Endodermal cell (in vitro differentiated cells): ENCODE results near the gene ALDH1A3. TPM values are rescaled to one million over a fixed set of nuclear protein-coding genes. Genes with fewer than 3 reads are reported as not detected.

Experiments
- DNase-seq: peaks from one replicate; pipeline ENCODE4 v3.0.0-alpha.2; 2017
- H3K27ac ChIP-seq: 2 replicates; pipeline ENCODE4 v1.5.1; 2013; ENCODE audit warnings: mild to moderate bottlenecking, low read depth, low read length, moderate library complexity
- H3K27me3 ChIP-seq: 2 replicates; pipeline ENCODE4 v1.6.1; 2013; ENCODE audit warnings: mild to moderate bottlenecking, low read length, moderate library complexity; ENCODE audit not compliant: insufficient read depth, control insufficient read depth, poor library complexity, severe bottlenecking
- H3K36me3 ChIP-seq: 2 replicates; pipeline ENCODE4 v1.7.0; 2013; ENCODE audit warnings: mild to moderate bottlenecking, low read length, moderate library complexity; ENCODE audit not compliant: control insufficient read depth, insufficient read depth
- H3K4me1 ChIP-seq: one replicate; pipeline ENCODE4 v1.7.0; 2013; ENCODE audit warnings: low read length; ENCODE audit not compliant: control insufficient read depth, insufficient read depth
- H3K4me3 ChIP-seq: 2 replicates; pipeline ENCODE4 v1.5.1; 2013; ENCODE audit warnings: mild to moderate bottlenecking, low read length, moderate library complexity
- H3K9ac ChIP-seq: 2 replicates; pipeline ENCODE4 v1.6.1; 2013; ENCODE audit warnings: mild to moderate bottlenecking, low read length, moderate library complexity; ENCODE audit not compliant: poor library complexity, severe bottlenecking; ENCODE audit errors: extremely low read depth
- H3K9me3 ChIP-seq: 2 replicates; pipeline ENCODE4 v1.6.1; 2013; ENCODE audit warnings: mild to moderate bottlenecking, low read length, moderate library complexity; ENCODE audit not compliant: control insufficient read depth
- H3K27ac Mint-ChIP-seq: 2 replicates; pipeline ENCODE4 v1.8.0; 2020; ENCODE audit warnings: mixed read lengths
- H3K27me3 Mint-ChIP-seq: 2 replicates; pipeline ENCODE4 v1.8.0; 2021; ENCODE audit warnings: mild to moderate bottlenecking, mixed read lengths; ENCODE audit not compliant: insufficient read depth
- H3K36me3 Mint-ChIP-seq: 2 replicates; pipeline ENCODE4 v1.8.0; 2020; ENCODE audit warnings: low read depth, mixed read lengths
- H3K4me1 Mint-ChIP-seq: 2 replicates; pipeline ENCODE4 v1.8.0; 2020; ENCODE audit warnings: mixed read lengths
- H3K4me3 Mint-ChIP-seq: 2 replicates; pipeline ENCODE4 v1.8.0; 2020; ENCODE audit warnings: mild to moderate bottlenecking, moderate library complexity, mixed read lengths
- H3K9me3 Mint-ChIP-seq: 2 replicates; pipeline ENCODE4 v1.8.0; 2020; ENCODE audit warnings: mild to moderate bottlenecking, mixed read lengths
- CTCF ChIP-seq: fragments of 200-600 bp; sonication (generic); conservative IDR thresholded peaks from 2 replicates; pipeline ENCODE4 v1.5.0; 2021; ENCODE audit warnings: antibody characterized with exemption, mild to moderate bottlenecking
- WGBS, 2 experiments: methylation state at CpG; one replicate each; pipeline versions ENCODE4 v1.1.5 to v1.1.7; 2013; ENCODE audit warnings: missing lambda C conversion rate in 2 of 2, mixed read lengths in 1 of 2; ENCODE audit not compliant: insufficient coverage in 1 of 2, insufficient read length in 1 of 2; 5-methylcytosine and 5-hydroxymethylcytosine counted together
- total RNA-seq, 2 donors: library from RNA; stranded (reverse); fragmentation: NEBNext Ultra II Directional in 1 of 2; extraction: Animal tissue kit (Norgen Biotek cat#: 25700) in 1 of 2; gene quantifications; 2 replicates in 1 of 2; 3 replicates in 1 of 2; pipeline ENCODE4 v1.2.1, GENCODE V29; 2021

The ALDH1A3 gene
- total RNA-seq, 2 donors from 2014 or later, result 6.9 to 7.3 TPM

- Histone ChIP-seq H3K9me3 (peaks cover 12% of the 10 kb centered on the region), H3K9ac (no peak overlapping the region), H3K36me3 (peaks cover 35% of the 10 kb centered on the region), H3K27ac (no peak overlapping the region), H3K4me3 (no peak overlapping the region), H3K4me1 (no peaks in the 10 kb centered on the region), H3K27me3 (no peaks in the 10 kb centered on the region)
- H3K27me3 Mint-ChIP-seq, result no peaks in the 10 kb centered on the region
- peaks cover 16% of the 10 kb centered on the region for H3K36me3 Mint-ChIP-seq
- H3K9me3 Mint-ChIP-seq, result peaks cover 4% of the 10 kb centered on the region
- no peak overlapping the region for H3K4me3 Mint-ChIP-seq
- no peak for TF ChIP-seq CTCF
- no peak overlapping the region for H3K27ac Mint-ChIP-seq
- DNase-seq, result no peak
- no peaks in the 10 kb centered on the region for H3K4me1 Mint-ChIP-seq
- 75 to 76% methylated on average over 4 to 6 of the region's 6 CpGs for WGBS, 2 experiments
These were observed 28.8 kb downstream of the ALDH1A3 start for GRCh38 chr15:100908466-100908865.

- Mint-ChIP-seq H3K27me3 (no peaks in the 10 kb centered on the region), H3K36me3 (peaks cover 14% of the 10 kb centered on the region), H3K9me3 (peaks cover 6% of the 10 kb centered on the region), H3K27ac (no peak overlapping the region), H3K4me1 (no peaks in the 10 kb centered on the region), H3K4me3 (no peak overlapping the region)
- Histone ChIP-seq H3K27me3 (no peaks in the 10 kb centered on the region), H3K9me3 (peaks cover 12% of the 10 kb centered on the region), H3K9ac (no peak overlapping the region), H3K27ac (no peak overlapping the region), H3K4me3 (no peak overlapping the region), H3K4me1 (no peaks in the 10 kb centered on the region), H3K36me3 (peaks cover 27% of the 10 kb centered on the region)
- WGBS, 2 experiments, result 94 to 95% methylated on average over 3 to 4 of the region's 4 CpGs
- no peak for TF ChIP-seq CTCF
- DNase-seq, result peak; percentile 28
These were observed 29.9 kb downstream of the ALDH1A3 start for GRCh38 chr15:100909565-100909964.

DNA sequence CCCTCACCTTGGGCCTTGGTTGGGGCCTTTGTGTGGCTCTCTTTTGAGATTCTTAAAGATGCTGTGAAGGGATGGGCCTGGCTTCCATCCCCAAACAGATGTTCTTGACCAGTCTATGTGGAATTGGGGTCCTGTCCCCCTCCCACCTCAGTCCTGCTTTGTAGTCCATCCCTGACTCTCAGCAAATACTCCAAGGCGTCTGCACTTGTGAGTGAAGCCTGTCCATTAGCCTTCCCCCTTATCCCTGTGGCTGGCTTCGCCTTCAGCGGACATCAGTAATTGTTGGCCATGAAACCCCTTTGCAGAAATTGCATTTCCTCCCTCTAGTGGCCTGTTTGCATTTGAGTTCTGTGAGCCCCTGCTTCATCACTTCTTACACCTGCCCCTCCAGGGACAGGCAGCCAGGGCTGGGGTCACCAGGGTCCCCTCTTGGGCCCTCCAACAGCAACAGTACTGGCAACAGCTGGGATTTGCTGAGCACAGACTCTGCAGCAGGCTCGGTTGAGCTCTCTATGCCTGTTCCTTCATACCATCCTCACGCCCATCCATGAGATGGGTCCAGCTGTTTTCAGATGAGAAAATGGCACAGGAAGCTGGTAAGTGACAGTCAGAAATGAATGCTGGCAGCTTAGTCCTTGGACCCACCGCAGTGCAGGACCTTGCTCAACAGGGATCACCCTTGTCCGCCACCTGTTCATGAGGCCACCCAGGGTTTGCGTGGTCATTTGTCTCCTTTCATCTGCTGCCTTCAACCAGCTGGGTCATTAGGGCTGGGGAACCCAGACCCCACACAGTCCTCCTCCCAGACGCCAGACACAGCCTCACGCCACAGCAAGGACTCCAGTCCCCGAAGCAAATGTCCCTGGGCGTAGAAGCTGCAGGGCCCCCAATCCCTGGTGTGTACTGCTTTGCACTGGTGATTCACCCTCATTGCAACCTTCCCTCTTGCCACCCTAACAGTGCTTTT, 30.6 kb downstream of the ALDH1A3 start:
- Histone ChIP-seq H3K9ac (no peak overlapping the region), H3K36me3 (peaks cover 25% of the 10 kb centered on the region), H3K9me3 (peaks cover 12% of the 10 kb centered on the region), H3K4me1 (no peaks in the 10 kb centered on the region), H3K4me3 (no peak overlapping the region), H3K27me3 (no peaks in the 10 kb centered on the region), H3K27ac (no peak overlapping the region)
- WGBS, 2 experiments, result 75 to 88% methylated on average over 7 to 12 of the region's 12 CpGs
- peak; percentile 47 for DNase-seq
- H3K36me3 Mint-ChIP-seq, result peaks cover 21% of the 10 kb centered on the region
- no peak overlapping the region for H3K4me3 Mint-ChIP-seq
- no peak overlapping the region for H3K27ac Mint-ChIP-seq
- no peaks in the 10 kb centered on the region for H3K27me3 Mint-ChIP-seq
- H3K4me1 Mint-ChIP-seq, result no peaks in the 10 kb centered on the region
- TF ChIP-seq CTCF, result peak; percentile 62
- H3K9me3 Mint-ChIP-seq, result peaks cover 6% of the 10 kb centered on the region
